K562 (cell line): Measurements from ENCODE around the gene IPO9. TPM values are rescaled to one million over a fixed set of nuclear protein-coding genes. Genes with fewer than 3 reads are reported as not detected.

Source experiments
- CCAR2 ChIP-seq: fragments of 200-400 bp; formaldehyde crosslinking; IDR thresholded peaks from 2 replicates; pipeline ENCODE4 v1.6.1; 2017; ENCODE audit warnings: mild to moderate bottlenecking, low read depth, low read length
- GTF2E2 ChIP-seq: fragments of 200-800 bp; sonication (Bioruptor generic); IDR thresholded peaks from 2 replicates; pipeline ENCODE4 v1.6.1; 2016; ENCODE audit warnings: missing genetic modification characterization, missing compliant biosample characterization
- HDAC8 ChIP-seq: fragments of 450-650 bp; IDR thresholded peaks from 2 replicates; pipeline ENCODE4 v1.6.1; 2016; ENCODE audit warnings: mild to moderate bottlenecking, missing genetic modification characterization, moderate library complexity, missing compliant biosample characterization
- NR1H2 ChIP-seq: sonication (generic); formaldehyde crosslinking; IDR thresholded peaks from 2 replicates; pipeline ENCODE4 v1.4.0; 2020; ENCODE audit warnings: mild to moderate bottlenecking, missing genetic modification reagents
- SP2 ChIP-seq: IDR thresholded peaks from 2 replicates; pipeline ENCODE4 v1.6.1; 2011; ENCODE audit warnings: mild to moderate bottlenecking, low read depth, low read length, moderate library complexity; ENCODE audit not compliant: poor library complexity, severe bottlenecking; ENCODE audit errors: extremely low read depth
- YBX1 ChIP-seq: fragments of 450-650 bp; IDR thresholded peaks from 2 replicates; pipeline ENCODE4 v1.7.1; 2016; ENCODE audit warnings: mild to moderate bottlenecking
- ZNF24 ChIP-seq: fragments of 450-650 bp; IDR thresholded peaks from 2 replicates; pipeline ENCODE4 v1.6.1; 2016
- ZNF347 ChIP-seq: fragments of 450-650 bp; formaldehyde crosslinking; IDR thresholded peaks from 2 replicates; pipeline ENCODE4 v1.4.0; 2020; ENCODE audit warnings: low read depth, mild to moderate bottlenecking, moderate library complexity
- polyA plus RNA-seq, 8 experiments: library from polyadenylated mRNA; depleted of rRNA in 4 of 8; stranded (reverse) in 5 of 8; unstranded in 3 of 8; fragments of >200 nt; fragmentation: Nextera tagmentation in 2 of 8; fragmentation: Illumina TruSeq in 1 of 8; extraction: Ambion mirVana in 2 of 8; extraction: Trizol in 1 of 8; gene quantifications; 2 replicates each; pipeline versions ENCODE4 v1.2.1 to v1.2.3, GENCODE V29; 2011 to 2014; ENCODE audit warnings: inconsistent platforms in 1 of 8, missing spikeins in 1 of 8
- total RNA-seq, 7 experiments: library from RNA; depleted of rRNA in 6 of 7; stranded (reverse); fragments of >200 nt in 6 of 7; fragmentation: Illumina TruSeq in 2 of 7; extraction: Trizol in 2 of 7; gene quantifications; 2 replicates each; pipeline versions ENCODE4 v1.2.1 to v1.2.3, GENCODE V29; 2011 to 2021; ENCODE audit warnings: low replicate concordance in 1 of 7
- TF ChIP-seq, protein P1 (sequence below), 2 experiments: fragments of 450-650 bp in 1 of 2; sonication (generic) in 1 of 2; formaldehyde crosslinking in 1 of 2; IDR thresholded peaks; 2 replicates each; pipeline versions ENCODE4 v1.7.1 to v1.9.0; 2016 to 2022; ENCODE audit warnings: inconsistent platforms in 1 of 2, mild to moderate bottlenecking in 1 of 2, missing genetic modification reagents in 1 of 2
- TF ChIP-seq, protein P2 (sequence below): fragments of 250-450 bp; sonication (Bioruptor Pico); IDR thresholded peaks from 2 replicates; pipeline ENCODE4 v1.8.0; 2022; ENCODE audit warnings: inconsistent platforms, mild to moderate bottlenecking, moderate library complexity, borderline replicate concordance
- TF ChIP-seq, protein P3 (sequence below): fragments of 250-450 bp; sonication (Bioruptor Pico); IDR thresholded peaks from 2 replicates; pipeline ENCODE4 v1.5.0; 2021; ENCODE audit warnings: mild to moderate bottlenecking, borderline replicate concordance

The IPO9 gene
- total and polyA plus RNA-seq, 9 of the 15 experiments (the other 6 are each of a cell fraction or from before 2014, with no cell fraction given) = 27.9 to 78.6 (median 43.9) TPM

DNA sequence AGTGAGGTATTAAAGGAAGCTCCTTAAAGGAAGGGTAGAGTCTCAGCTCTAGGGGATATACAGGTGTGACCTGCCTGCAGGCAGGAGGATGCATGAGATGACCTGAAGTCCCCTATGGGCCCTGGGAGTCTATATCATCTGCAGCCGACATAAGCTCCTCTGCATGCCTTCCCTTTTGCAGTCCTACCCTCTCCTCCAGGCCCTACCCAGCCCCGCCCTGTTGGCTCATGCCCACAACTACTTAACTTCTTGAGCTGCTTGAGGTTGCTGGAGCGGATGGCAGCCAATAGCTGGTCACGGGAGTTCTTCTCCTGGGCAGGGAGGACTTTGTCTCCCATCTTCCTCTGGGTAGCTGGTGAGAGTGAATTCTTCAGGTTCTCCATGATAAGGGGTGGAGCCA lies 70.0 kb downstream of the IPO9 start (continued):
- TF ChIP-seq, protein P1, sequence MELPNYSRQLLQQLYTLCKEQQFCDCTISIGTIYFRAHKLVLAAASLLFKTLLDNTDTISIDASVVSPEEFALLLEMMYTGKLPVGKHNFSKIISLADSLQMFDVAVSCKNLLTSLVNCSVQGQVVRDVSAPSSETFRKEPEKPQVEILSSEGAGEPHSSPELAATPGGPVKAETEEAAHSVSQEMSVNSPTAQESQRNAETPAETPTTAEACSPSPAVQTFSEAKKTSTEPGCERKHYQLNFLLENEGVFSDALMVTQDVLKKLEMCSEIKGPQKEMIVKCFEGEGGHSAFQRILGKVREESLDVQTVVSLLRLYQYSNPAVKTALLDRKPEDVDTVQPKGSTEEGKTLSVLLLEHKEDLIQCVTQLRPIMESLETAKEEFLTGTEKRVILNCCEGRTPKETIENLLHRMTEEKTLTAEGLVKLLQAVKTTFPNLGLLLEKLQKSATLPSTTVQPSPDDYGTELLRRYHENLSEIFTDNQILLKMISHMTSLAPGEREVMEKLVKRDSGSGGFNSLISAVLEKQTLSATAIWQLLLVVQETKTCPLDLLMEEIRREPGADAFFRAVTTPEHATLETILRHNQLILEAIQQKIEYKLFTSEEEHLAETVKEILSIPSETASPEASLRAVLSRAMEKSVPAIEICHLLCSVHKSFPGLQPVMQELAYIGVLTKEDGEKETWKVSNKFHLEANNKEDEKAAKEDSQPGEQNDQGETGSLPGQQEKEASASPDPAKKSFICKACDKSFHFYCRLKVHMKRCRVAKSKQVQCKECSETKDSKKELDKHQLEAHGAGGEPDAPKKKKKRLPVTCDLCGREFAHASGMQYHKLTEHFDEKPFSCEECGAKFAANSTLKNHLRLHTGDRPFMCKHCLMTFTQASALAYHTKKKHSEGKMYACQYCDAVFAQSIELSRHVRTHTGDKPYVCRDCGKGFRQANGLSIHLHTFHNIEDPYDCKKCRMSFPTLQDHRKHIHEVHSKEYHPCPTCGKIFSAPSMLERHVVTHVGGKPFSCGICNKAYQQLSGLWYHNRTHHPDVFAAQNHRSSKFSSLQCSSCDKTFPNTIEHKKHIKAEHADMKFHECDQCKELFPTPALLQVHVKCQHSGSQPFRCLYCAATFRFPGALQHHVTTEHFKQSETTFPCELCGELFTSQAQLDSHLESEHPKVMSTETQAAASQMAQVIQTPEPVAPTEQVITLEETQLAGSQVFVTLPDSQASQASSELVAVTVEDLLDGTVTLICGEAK (IDR thresholded peaks at IDR 0.05) = no peak
- TF ChIP-seq, protein P1 (CRISPR knock-in tag; IDR thresholded peaks at IDR 0.05) = no peak
- no peak for TF ChIP-seq GTF2E2
- no peak for TF ChIP-seq YBX1
- no peak for TF ChIP-seq HDAC8 (tag)
- TF ChIP-seq ZNF347 (CRISPR knock-in tag) = no peak
- TF ChIP-seq, protein P2, sequence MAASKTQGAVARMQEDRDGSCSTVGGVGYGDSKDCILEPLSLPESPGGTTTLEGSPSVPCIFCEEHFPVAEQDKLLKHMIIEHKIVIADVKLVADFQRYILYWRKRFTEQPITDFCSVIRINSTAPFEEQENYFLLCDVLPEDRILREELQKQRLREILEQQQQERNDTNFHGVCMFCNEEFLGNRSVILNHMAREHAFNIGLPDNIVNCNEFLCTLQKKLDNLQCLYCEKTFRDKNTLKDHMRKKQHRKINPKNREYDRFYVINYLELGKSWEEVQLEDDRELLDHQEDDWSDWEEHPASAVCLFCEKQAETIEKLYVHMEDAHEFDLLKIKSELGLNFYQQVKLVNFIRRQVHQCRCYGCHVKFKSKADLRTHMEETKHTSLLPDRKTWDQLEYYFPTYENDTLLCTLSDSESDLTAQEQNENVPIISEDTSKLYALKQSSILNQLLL (CRISPR knock-in tag) = no peak
- TF ChIP-seq CCAR2 = no peak
- TF ChIP-seq, protein P3, sequence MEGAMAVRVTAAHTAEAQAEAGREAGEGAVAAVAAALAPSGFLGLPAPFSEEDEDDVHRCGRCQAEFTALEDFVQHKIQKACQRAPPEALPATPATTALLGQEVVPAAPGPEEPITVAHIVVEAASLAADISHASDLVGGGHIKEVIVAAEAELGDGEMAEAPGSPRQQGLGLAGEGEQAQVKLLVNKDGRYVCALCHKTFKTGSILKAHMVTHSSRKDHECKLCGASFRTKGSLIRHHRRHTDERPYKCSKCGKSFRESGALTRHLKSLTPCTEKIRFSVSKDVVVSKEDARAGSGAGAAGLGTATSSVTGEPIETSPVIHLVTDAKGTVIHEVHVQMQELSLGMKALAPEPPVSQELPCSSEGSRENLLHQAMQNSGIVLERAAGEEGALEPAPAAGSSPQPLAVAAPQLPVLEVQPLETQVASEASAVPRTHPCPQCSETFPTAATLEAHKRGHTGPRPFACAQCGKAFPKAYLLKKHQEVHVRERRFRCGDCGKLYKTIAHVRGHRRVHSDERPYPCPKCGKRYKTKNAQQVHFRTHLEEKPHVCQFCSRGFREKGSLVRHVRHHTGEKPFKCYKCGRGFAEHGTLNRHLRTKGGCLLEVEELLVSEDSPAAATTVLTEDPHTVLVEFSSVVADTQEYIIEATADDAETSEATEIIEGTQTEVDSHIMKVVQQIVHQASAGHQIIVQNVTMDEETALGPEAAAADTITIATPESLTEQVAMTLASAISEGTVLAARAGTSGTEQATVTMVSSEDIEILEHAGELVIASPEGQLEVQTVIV = no peak
- no peak for TF ChIP-seq ZNF24
- no peak for TF ChIP-seq NR1H2 (CRISPR knock-in tag)
- no peak for TF ChIP-seq SP2
- TF ChIP-seq, all 486 proteins: peak for 0
